Measurements from ENCODE around the gene DNM3.
A peak's percentile ranks its signal among the peaks of the same experiment; 100 is the strongest.

DNM3 gene

DNA sequence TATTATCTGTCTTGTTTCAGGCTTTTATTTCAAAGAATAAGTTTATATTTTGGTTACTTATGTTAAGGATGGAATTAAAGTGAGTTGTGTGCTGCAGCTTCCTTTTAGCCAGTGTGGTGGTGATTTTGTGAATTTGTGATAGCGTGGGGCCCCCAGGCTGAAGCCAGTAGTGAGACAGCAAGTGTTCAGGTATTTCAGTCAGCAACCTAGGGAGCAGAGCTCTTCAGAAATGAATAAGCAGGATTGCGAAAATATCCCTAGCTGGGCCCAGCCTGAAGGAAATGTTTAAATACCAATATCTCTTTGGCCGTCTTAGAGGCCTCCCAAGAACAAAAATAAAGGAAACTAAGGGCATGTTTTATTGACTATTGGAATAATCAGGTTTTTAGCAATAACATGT, 428.3 kb downstream of the DNM3 start:
- TF ChIP-seq MYC (IDR thresholded peaks at IDR 0.05; ENCODE audit: low read depth, low read length): no peak
- TF ChIP-seq, protein P1, sequence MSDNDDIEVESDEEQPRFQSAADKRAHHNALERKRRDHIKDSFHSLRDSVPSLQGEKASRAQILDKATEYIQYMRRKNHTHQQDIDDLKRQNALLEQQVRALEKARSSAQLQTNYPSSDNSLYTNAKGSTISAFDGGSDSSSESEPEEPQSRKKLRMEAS (IDR thresholded peaks at IDR 0.05; ENCODE audit: low read depth, low read length): no peak
- TF ChIP-seq, protein P2, sequence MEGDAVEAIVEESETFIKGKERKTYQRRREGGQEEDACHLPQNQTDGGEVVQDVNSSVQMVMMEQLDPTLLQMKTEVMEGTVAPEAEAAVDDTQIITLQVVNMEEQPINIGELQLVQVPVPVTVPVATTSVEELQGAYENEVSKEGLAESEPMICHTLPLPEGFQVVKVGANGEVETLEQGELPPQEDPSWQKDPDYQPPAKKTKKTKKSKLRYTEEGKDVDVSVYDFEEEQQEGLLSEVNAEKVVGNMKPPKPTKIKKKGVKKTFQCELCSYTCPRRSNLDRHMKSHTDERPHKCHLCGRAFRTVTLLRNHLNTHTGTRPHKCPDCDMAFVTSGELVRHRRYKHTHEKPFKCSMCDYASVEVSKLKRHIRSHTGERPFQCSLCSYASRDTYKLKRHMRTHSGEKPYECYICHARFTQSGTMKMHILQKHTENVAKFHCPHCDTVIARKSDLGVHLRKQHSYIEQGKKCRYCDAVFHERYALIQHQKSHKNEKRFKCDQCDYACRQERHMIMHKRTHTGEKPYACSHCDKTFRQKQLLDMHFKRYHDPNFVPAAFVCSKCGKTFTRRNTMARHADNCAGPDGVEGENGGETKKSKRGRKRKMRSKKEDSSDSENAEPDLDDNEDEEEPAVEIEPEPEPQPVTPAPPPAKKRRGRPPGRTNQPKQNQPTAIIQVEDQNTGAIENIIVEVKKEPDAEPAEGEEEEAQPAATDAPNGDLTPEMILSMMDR (IDR thresholded peaks at IDR 0.05; ENCODE audit: low read depth, low read length): no peak
- no peak for TF ChIP-seq POLR2A (IDR thresholded peaks at IDR 0.05; ENCODE audit: extremely low read depth, insufficient read length)
- DNase-seq (ENCODE audit: low read depth): peak; percentile 4
- H3K4me3 ChIP-seq (ENCODE audit: low read depth, low read length): no peak overlapping the region

DNA sequence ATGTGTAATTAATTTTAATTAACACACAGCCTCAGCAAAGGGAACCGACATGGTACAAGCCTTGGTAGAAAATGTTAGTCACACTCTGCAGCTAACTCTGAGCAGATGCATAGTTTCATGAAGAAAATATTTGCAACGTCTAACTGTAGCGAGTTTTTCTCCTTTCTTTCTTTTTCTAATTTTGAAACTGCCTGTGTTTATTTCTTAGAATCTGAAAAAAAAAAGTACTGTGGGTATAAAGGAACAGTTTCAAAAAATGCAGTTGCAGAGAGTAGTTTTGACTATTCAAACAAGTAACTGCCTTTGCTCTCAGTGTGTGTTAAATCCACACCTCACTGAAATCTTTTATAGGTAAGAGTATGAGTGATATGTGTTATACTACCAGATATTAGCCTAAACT, 429.3 kb downstream of the DNM3 start:
- no peak overlapping the region for H3K4me3 ChIP-seq (ENCODE audit: low read depth, low read length)
- TF ChIP-seq, protein P1 (IDR thresholded peaks at IDR 0.05; ENCODE audit: low read depth, low read length): no peak
- TF ChIP-seq MYC (IDR thresholded peaks at IDR 0.05; ENCODE audit: low read depth, low read length): no peak
- no peak for TF ChIP-seq POLR2A (IDR thresholded peaks at IDR 0.05; ENCODE audit: extremely low read depth, insufficient read length)
- TF ChIP-seq, protein P2 (IDR thresholded peaks at IDR 0.05; ENCODE audit: low read depth, low read length): no peak
- no peak for DNase-seq (ENCODE audit: low read depth)

GRCh38 chr1:172272087-172272486, 430.8 kb downstream of the DNM3 start:
- no peak overlapping the region for H3K4me3 ChIP-seq (ENCODE audit: low read depth, low read length)
- TF ChIP-seq POLR2A (IDR thresholded peaks at IDR 0.05; ENCODE audit: extremely low read depth, insufficient read length): no peak
- TF ChIP-seq MYC (IDR thresholded peaks at IDR 0.05; ENCODE audit: low read depth, low read length): no peak
- TF ChIP-seq, protein P1 (IDR thresholded peaks at IDR 0.05; ENCODE audit: low read depth, low read length): no peak
- TF ChIP-seq, protein P2 (IDR thresholded peaks at IDR 0.05; ENCODE audit: low read depth, low read length): no peak
- DNase-seq (ENCODE audit: low read depth): no peak

DNA sequence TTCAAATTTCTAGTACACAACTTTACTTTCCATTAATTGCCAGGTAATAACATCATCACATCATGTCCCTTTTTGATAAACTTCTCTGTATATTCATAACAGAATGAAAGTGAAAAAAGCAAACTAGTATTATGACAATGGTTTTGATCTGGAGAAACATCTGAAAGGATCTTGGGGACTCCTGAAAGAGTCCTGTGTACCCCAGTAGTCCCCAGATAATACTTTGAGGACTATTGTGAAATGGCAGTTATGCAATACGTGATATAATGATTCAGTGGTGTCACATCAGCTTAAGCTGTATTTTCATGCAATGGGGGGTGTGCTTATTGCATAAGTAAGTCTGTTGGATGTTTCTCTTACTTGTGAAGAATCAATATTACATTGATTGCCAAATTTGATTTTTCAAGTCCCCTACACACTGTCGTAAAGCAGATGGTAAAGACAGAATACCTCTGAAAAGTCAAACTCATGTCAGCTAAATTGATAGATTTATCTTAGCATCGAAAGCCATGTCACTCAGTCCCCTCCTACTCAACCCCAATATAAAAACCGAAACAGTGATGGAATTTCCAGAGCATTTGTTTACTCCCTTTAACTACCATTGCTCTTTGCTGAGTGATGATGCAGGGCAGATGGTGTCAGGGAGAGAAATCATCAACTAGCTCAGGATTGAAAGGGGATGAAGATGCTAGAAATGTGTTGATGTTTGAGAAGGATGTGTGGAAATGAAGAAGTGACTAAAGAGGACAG, 432.5 kb downstream of the DNM3 start:
- no peak for TF ChIP-seq MYC (IDR thresholded peaks at IDR 0.05; ENCODE audit: low read depth, low read length)
- TF ChIP-seq POLR2A (IDR thresholded peaks at IDR 0.05; ENCODE audit: extremely low read depth, insufficient read length): no peak
- TF ChIP-seq, protein P2 (IDR thresholded peaks at IDR 0.05; ENCODE audit: low read depth, low read length): no peak
- TF ChIP-seq, protein P1 (IDR thresholded peaks at IDR 0.05; ENCODE audit: low read depth, low read length): no peak
- peak; percentile 46 for DNase-seq (ENCODE audit: low read depth)
- no peak overlapping the region for H3K4me3 ChIP-seq (ENCODE audit: low read depth, low read length)

DNA sequence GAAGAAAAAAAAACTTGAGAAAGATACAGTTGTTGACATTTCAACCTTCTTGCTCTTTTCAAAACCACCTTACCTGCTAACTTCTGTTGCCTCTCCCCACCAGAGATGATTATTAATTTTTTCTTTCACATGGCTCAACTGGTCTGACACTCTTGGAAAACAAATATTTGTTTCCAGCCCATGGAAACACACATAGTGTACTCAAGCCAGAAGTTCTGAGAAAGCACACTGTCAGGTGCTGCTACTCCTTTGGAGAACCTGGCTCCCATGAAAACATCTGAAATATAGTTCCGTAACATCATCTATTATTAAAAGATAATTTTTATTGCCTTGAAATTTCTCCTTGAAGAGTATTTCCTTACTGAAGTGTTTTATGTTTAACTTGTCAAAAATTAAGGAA, 434.2 kb downstream of the DNM3 start:
- H3K4me3 ChIP-seq (ENCODE audit: low read depth, low read length): no peak overlapping the region
- no peak for DNase-seq (ENCODE audit: low read depth)
- TF ChIP-seq, protein P1 (IDR thresholded peaks at IDR 0.05; ENCODE audit: low read depth, low read length): no peak
- no peak for TF ChIP-seq MYC (IDR thresholded peaks at IDR 0.05; ENCODE audit: low read depth, low read length)
- TF ChIP-seq POLR2A (IDR thresholded peaks at IDR 0.05; ENCODE audit: extremely low read depth, insufficient read length): no peak
- TF ChIP-seq, protein P2 (IDR thresholded peaks at IDR 0.05; ENCODE audit: low read depth, low read length): no peak
